Panc1 (cell line): ENCODE results near the gene MCTP1. TPM values are rescaled to one million over a fixed set of nuclear protein-coding genes. Genes with fewer than 3 reads are reported as not detected.

Experiments used
- ATAC-seq: fragments of 200-7000 bp; cut with Tn5 transposase; 2 replicates; pipeline ENCODE4 v1.9.1; 2020; ENCODE audit warnings: mild to moderate bottlenecking, moderate library complexity
- BruUV-seq: library from RNA; stranded (reverse); fragments of 400-500 nt; replicated peaks from 2 replicates; lab custom pipeline; 2021; lab: Mats Ljungman, UMichigan
- CTCF ChIA-PET: fragments of 300-600 bp; sonication (Branson Sonifier 250); formaldehyde crosslinking; loops from one replicate; lab custom pipeline; 2022; ENCODE audit warnings: antibody characterized with exemption; lab: Charles Lee
- POLR2A ChIA-PET: fragments of 300-600 bp; sonication (Branson Sonifier 250); formaldehyde crosslinking; loops from one replicate; lab custom pipeline; 2022; ENCODE audit warnings: antibody characterized with exemption; lab: Charles Lee
- DNase-seq: peaks from one replicate; pipeline ENCODE4 v3.0.0-alpha.2; 2010; ENCODE audit warnings: low read depth, low spot score
- H3K27ac ChIP-seq: 2 replicates; pipeline ENCODE4 v1.5.1; 2011; ENCODE audit warnings: mild to moderate bottlenecking, low read length, inconsistent platforms
- H3K27me3 ChIP-seq: fragments of 200-500 bp; sonication (Bioruptor generic); 2 replicates; pipeline ENCODE4 v1.6.0; 2014; ENCODE audit warnings: low read length, inconsistent platforms; ENCODE audit not compliant: control insufficient read depth, insufficient read depth
- H3K36me3 ChIP-seq: fragments of 200-500 bp; sonication (Bioruptor generic); 2 replicates; pipeline ENCODE4 v1.5.1; 2014; ENCODE audit warnings: inconsistent platforms, mild to moderate bottlenecking, low read length, moderate library complexity; ENCODE audit not compliant: control insufficient read depth, insufficient read depth
- H3K4me1 ChIP-seq: 2 replicates; pipeline ENCODE4 v1.5.1; 2011; ENCODE audit warnings: inconsistent platforms, mild to moderate bottlenecking, low read length, moderate library complexity; ENCODE audit not compliant: control insufficient read depth, insufficient read depth
- H3K4me3 ChIP-seq, 2 experiments: 2 replicates each; pipeline ENCODE4 v1.5.1; 2011 to 2012; ENCODE audit warnings: low read depth in 2 of 2, low read length in 2 of 2, mild to moderate bottlenecking in 2 of 2, inconsistent platforms in 1 of 2, moderate library complexity in 1 of 2
- H3K9me3 ChIP-seq: fragments of 200-500 bp; sonication (Bioruptor generic); 2 replicates; pipeline ENCODE4 v1.5.1; 2014; ENCODE audit warnings: low read depth, mild to moderate bottlenecking, inconsistent platforms, low read length, moderate library complexity; ENCODE audit not compliant: control insufficient read depth, insufficient read depth
- POLR2AphosphoS5 ChIP-seq: IDR thresholded peaks from 2 replicates; pipeline ENCODE4 v1.6.1; 2012; ENCODE audit warnings: mild to moderate bottlenecking, low read depth, low read length, moderate library complexity
- SIN3A ChIP-seq: IDR thresholded peaks from 2 replicates; pipeline ENCODE4 v1.6.1; 2012; ENCODE audit warnings: low read depth, mild to moderate bottlenecking, low read length, moderate library complexity, borderline replicate concordance; ENCODE audit not compliant: insufficient read depth
- TCF7L2 ChIP-seq: IDR thresholded peaks from 2 replicates; pipeline ENCODE4 v1.6.1; 2011; ENCODE audit warnings: mild to moderate bottlenecking, low read depth, low read length, inconsistent platforms
- in situ Hi-C: cut with HindIII; loops from 2 replicates; pipeline ENCODE4 v1.10.0; 2016; ENCODE audit warnings: low sequenced_read_pairs, low pct_unique_long_range_greater_than_20kb
- intact Hi-C: fragments of 100-400 bp; cut with micrococcal nuclease; formaldehyde crosslinking; loops from one replicate; pipeline ENCODE4 v1.10.0; 2022; ENCODE audit not compliant: unreplicated experiment
- total RNA-seq: library from RNA; stranded (reverse); gene quantifications from one replicate; pipeline ENCODE4 v1.2.1, GENCODE V29; 2021; ENCODE audit not compliant: unreplicated experiment
- TF ChIP-seq, protein P1 (sequence below), 2 experiments: IDR thresholded peaks; 2 replicates each; pipeline ENCODE4 v1.6.1; 2011 to 2012; ENCODE audit warnings: low read depth in 2 of 2, control low read depth in 1 of 2, low read length in 1 of 2, mild to moderate bottlenecking in 1 of 2, moderate library complexity in 1 of 2; ENCODE audit not compliant: insufficient read depth in 1 of 2
- TF ChIP-seq, protein P2 (sequence below): fragments of 450-650 bp; IDR thresholded peaks from 2 replicates; pipeline ENCODE4 v1.5.1; 2017; ENCODE audit warnings: mild to moderate bottlenecking

The MCTP1 gene
- total RNA-seq, 1 experiment from 2014 or later, result 39.8 TPM

DNA sequence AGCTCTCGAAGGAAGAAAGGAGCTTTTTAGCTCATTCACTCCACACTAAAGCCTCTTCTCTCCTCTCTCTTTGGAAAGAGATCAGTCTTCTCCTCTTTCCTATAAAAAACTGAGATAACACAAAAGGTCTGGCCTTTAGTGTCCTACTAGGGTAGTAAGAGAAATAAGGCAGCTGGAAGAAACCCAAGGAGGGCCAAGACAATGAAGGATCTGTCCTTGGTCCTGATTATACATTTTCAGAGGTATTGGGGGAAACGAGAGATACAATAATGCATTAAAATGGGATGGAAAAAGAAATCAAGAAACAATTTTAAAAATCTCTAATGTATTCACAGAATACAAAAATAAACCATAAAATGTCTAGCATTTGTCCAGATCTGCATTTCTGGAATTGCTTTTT is 482.4 kb downstream of the MCTP1 start:
- H3K27ac ChIP-seq, result no peak overlapping the region
- ATAC-seq (no peak), DNase-seq (no peak)
- no peak overlapping the region for H3K4me3 ChIP-seq
- no peak for TF ChIP-seq POLR2AphosphoS5
- TF ChIP-seq, protein P1, sequence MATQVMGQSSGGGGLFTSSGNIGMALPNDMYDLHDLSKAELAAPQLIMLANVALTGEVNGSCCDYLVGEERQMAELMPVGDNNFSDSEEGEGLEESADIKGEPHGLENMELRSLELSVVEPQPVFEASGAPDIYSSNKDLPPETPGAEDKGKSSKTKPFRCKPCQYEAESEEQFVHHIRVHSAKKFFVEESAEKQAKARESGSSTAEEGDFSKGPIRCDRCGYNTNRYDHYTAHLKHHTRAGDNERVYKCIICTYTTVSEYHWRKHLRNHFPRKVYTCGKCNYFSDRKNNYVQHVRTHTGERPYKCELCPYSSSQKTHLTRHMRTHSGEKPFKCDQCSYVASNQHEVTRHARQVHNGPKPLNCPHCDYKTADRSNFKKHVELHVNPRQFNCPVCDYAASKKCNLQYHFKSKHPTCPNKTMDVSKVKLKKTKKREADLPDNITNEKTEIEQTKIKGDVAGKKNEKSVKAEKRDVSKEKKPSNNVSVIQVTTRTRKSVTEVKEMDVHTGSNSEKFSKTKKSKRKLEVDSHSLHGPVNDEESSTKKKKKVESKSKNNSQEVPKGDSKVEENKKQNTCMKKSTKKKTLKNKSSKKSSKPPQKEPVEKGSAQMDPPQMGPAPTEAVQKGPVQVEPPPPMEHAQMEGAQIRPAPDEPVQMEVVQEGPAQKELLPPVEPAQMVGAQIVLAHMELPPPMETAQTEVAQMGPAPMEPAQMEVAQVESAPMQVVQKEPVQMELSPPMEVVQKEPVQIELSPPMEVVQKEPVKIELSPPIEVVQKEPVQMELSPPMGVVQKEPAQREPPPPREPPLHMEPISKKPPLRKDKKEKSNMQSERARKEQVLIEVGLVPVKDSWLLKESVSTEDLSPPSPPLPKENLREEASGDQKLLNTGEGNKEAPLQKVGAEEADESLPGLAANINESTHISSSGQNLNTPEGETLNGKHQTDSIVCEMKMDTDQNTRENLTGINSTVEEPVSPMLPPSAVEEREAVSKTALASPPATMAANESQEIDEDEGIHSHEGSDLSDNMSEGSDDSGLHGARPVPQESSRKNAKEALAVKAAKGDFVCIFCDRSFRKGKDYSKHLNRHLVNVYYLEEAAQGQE (IDR thresholded peaks at IDR 0.05; ENCODE audit: insufficient read depth in 1 of 2, low read depth in 2 of 2, low read length in 1 of 2), result peak in 1 of 2 experiments; percentile 82; a peak in 2 of 4 replicates
- no peaks in the 10 kb centered on the region for H3K27me3 ChIP-seq
- in situ Hi-C loops (no loop called here), intact Hi-C loops (no loop called here)
- H3K9me3 ChIP-seq, result no peaks in the 10 kb centered on the region
- BruUV-seq, result no TSS peak
- no peaks in the 10 kb centered on the region for H3K36me3 ChIP-seq
- no peaks in the 10 kb centered on the region for H3K4me1 ChIP-seq
- ChIA-PET POLR2A (no interaction called here), CTCF (no interaction called here)

DNA sequence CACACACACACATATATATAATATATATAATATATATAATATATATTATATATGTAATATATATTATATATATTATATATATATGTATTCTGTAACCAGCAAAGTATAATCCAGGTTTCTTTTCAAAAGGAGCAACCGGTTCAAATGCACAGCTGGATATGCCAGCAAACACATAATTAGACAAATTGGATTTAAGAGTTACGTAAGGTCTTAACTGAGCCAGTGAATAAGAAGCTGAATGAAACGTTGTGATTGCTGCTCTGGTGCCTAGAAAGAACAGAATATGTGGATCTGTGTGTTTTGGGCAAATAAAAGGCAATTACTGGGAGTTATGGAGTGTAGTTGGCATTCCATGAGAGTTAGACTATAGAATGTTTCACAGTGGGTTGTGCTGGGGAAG is 488.3 kb downstream of the MCTP1 start:
- no TSS peak for BruUV-seq
- intact Hi-C loops, result no loop called here
- H3K4me3 ChIP-seq, result no peak overlapping the region
- H3K27me3 ChIP-seq, result no peaks in the 10 kb centered on the region
- no peak overlapping the region for H3K27ac ChIP-seq
- ChIA-PET POLR2A (no interaction called here), CTCF (no interaction called here)
- no peaks in the 10 kb centered on the region for H3K36me3 ChIP-seq
- TF ChIP-seq TCF7L2 (no peak), POLR2AphosphoS5 (no peak), SIN3A (no peak)
- TF ChIP-seq, protein P1 (IDR thresholded peaks at IDR 0.05; ENCODE audit: insufficient read depth in 1 of 2, low read depth in 2 of 2, low read length in 1 of 2), result no peak
- TF ChIP-seq, protein P2, sequence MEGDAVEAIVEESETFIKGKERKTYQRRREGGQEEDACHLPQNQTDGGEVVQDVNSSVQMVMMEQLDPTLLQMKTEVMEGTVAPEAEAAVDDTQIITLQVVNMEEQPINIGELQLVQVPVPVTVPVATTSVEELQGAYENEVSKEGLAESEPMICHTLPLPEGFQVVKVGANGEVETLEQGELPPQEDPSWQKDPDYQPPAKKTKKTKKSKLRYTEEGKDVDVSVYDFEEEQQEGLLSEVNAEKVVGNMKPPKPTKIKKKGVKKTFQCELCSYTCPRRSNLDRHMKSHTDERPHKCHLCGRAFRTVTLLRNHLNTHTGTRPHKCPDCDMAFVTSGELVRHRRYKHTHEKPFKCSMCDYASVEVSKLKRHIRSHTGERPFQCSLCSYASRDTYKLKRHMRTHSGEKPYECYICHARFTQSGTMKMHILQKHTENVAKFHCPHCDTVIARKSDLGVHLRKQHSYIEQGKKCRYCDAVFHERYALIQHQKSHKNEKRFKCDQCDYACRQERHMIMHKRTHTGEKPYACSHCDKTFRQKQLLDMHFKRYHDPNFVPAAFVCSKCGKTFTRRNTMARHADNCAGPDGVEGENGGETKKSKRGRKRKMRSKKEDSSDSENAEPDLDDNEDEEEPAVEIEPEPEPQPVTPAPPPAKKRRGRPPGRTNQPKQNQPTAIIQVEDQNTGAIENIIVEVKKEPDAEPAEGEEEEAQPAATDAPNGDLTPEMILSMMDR, result no peak
- DNase-seq (no peak), ATAC-seq (no peak)
- in situ Hi-C loops, result no loop called here
- H3K4me1 ChIP-seq, result no peaks in the 10 kb centered on the region
- H3K9me3 ChIP-seq, result no peaks in the 10 kb centered on the region
